Right atrium auricular region (tissue), 2 donors: ENCODE data around the gene NDUFS6. TPM values are rescaled to one million over a fixed set of nuclear protein-coding genes. Genes with fewer than 3 reads are reported as not detected.

ENCODE experiments used
- DNase-seq: peaks from one replicate; pipeline ENCODE4 v3.0.0-alpha.2; 2019; ENCODE audit warnings: low spot score
- H3K27ac ChIP-seq, 2 donors: fragments of 200-600 bp; sonication (generic); 1 replicate in 1 of 2; 2 replicates in 1 of 2; pipeline ENCODE4 v1.5.1; 2016 to 2019
- H3K27me3 ChIP-seq, 2 donors: fragments of 200-600 bp; sonication (generic); one replicate each; pipeline versions ENCODE4 v1.5.1 to v1.6.0; 2017 to 2019
- H3K36me3 ChIP-seq: fragments of 200-600 bp; sonication (generic); one replicate; pipeline ENCODE4 v1.5.1; 2016
- H3K4me1 ChIP-seq, 2 donors: fragments of 200-600 bp; sonication (generic); one replicate each; pipeline versions ENCODE4 v1.5.1 to v1.6.0; 2017 to 2019
- H3K4me3 ChIP-seq, 2 donors: fragments of 200-600 bp; sonication (generic); 1 replicate in 1 of 2; 2 replicates in 1 of 2; pipeline ENCODE4 v1.5.1; 2017 to 2019; ENCODE audit warnings: mild to moderate bottlenecking in 1 of 2, moderate library complexity in 1 of 2
- H3K9me3 ChIP-seq, 2 donors: fragments of 200-600 bp; sonication (generic); one replicate each; pipeline ENCODE4 v1.5.1; 2019
- CTCF ChIP-seq, 2 donors: fragments of 200-600 bp; sonication (generic); IDR thresholded peaks; one replicate each; pipeline ENCODE4 v1.5.1; 2019; ENCODE audit warnings: antibody characterized with exemption in 2 of 2
- total RNA-seq, 2 donors: library from RNA; depleted of rRNA; stranded (reverse); fragments of >200 nt; gene quantifications; one replicate each; pipeline ENCODE4 v1.1.0, GENCODE V29; 2016

Gene NDUFS6
- total RNA-seq, 2 donors from 2014 or later = 130 to 135 TPM

- Histone ChIP-seq H3K36me3 (no peaks in the 10 kb centered on the region), H3K27me3 (no peaks in the 10 kb centered on the region), H3K27ac (no peak overlapping the region), H3K4me1 (no peaks in the 10 kb centered on the region), H3K9me3 (no peaks in the 10 kb centered on the region), H3K4me3 (no peak overlapping the region)
- no peak for TF ChIP-seq CTCF (IDR thresholded peaks at IDR 0.05)
- no peak for DNase-seq
Measured at GRCh38 chr5:1755321-1755949, 45.8 kb upstream of the NDUFS6 start.

- no peak overlapping the region for H3K27ac ChIP-seq
- no peak for TF ChIP-seq CTCF (IDR thresholded peaks at IDR 0.05)
- H3K36me3 ChIP-seq = no peaks in the 10 kb centered on the region
- no peaks in the 10 kb centered on the region for H3K4me1 ChIP-seq
- H3K27me3 ChIP-seq = no peaks in the 10 kb centered on the region
- no peak overlapping the region for H3K4me3 ChIP-seq
- H3K9me3 ChIP-seq = no peaks in the 10 kb centered on the region
- DNase-seq = no peak
Measured at GRCh38 chr5:1756481-1756880, 44.7 kb upstream of the NDUFS6 start.

- no peak overlapping the region for H3K27ac ChIP-seq
- TF ChIP-seq CTCF (IDR thresholded peaks at IDR 0.05) = no peak
- no peaks in the 10 kb centered on the region for H3K27me3 ChIP-seq
- H3K4me3 ChIP-seq = no peak overlapping the region
- H3K9me3 ChIP-seq = no peaks in the 10 kb centered on the region
- DNase-seq = no peak
- H3K4me1 ChIP-seq = no peaks in the 10 kb centered on the region
- H3K36me3 ChIP-seq = no peaks in the 10 kb centered on the region
Measured at GRCh38 chr5:1757511-1757910, 43.7 kb upstream of the NDUFS6 start.

GRCh38 chr5:1758574-1758973, 42.6 kb upstream of the NDUFS6 start:
- Histone ChIP-seq H3K4me1 (no peaks in the 10 kb centered on the region), H3K36me3 (no peaks in the 10 kb centered on the region), H3K4me3 (no peak overlapping the region), H3K27me3 (no peaks in the 10 kb centered on the region), H3K27ac (no peak overlapping the region), H3K9me3 (no peaks in the 10 kb centered on the region)
- TF ChIP-seq CTCF (IDR thresholded peaks at IDR 0.05) = no peak
- DNase-seq = no peak

- Histone ChIP-seq H3K36me3 (no peaks in the 10 kb centered on the region), H3K4me1 (no peaks in the 10 kb centered on the region), H3K27ac (no peak overlapping the region), H3K4me3 (no peak overlapping the region), H3K27me3 (no peaks in the 10 kb centered on the region), H3K9me3 (no peaks in the 10 kb centered on the region)
- DNase-seq = no peak
- no peak for TF ChIP-seq CTCF (IDR thresholded peaks at IDR 0.05)
Measured at GRCh38 chr5:1759378-1759970, 41.7 kb upstream of the NDUFS6 start.

GRCh38 chr5:1760231-1760630, 41.0 kb upstream of the NDUFS6 start:
- H3K36me3 ChIP-seq = no peaks in the 10 kb centered on the region
- no peak for DNase-seq
- no peak for TF ChIP-seq CTCF (IDR thresholded peaks at IDR 0.05)
- H3K27me3 ChIP-seq = no peaks in the 10 kb centered on the region
- no peak overlapping the region for H3K27ac ChIP-seq
- no peak overlapping the region for H3K4me3 ChIP-seq
- no peaks in the 10 kb centered on the region for H3K9me3 ChIP-seq
- no peaks in the 10 kb centered on the region for H3K4me1 ChIP-seq
